PC-3 (cell line): ENCODE measurements around the gene ECHDC3. TPM values are rescaled to one million over a fixed set of nuclear protein-coding genes. Genes with fewer than 3 reads are reported as not detected.

Source experiments
- ATAC-seq: fragments of 200-7000 bp; cut with Tn5 transposase; 2 replicates; pipeline ENCODE4 v1.9.1; 2020; ENCODE audit warnings: mild to moderate bottlenecking, moderate library complexity
- BruUV-seq: library from RNA; stranded (reverse); fragments of 400-500 nt; replicated peaks from 2 replicates; lab custom pipeline; 2021; lab: Mats Ljungman, UMichigan
- CTCF ChIA-PET: fragments of 300-600 bp; sonication (Branson Sonifier 250); formaldehyde crosslinking; loops from one replicate; lab custom pipeline; 2022; ENCODE audit warnings: antibody characterized with exemption; lab: Charles Lee
- POLR2A ChIA-PET: fragments of 300-600 bp; sonication (Branson Sonifier 250); formaldehyde crosslinking; loops from one replicate; lab custom pipeline; 2022; ENCODE audit warnings: antibody characterized with exemption; ENCODE audit not compliant: unreplicated experiment; lab: Charles Lee
- DNase-seq: peaks from one replicate; pipeline ENCODE4 v3.0.0-alpha.2; 2015
- H2AFZ ChIP-seq: fragments of 300-600 bp; sonication (generic); 2 replicates; pipeline ENCODE4 v1.6.0; 2016; ENCODE audit warnings: antibody characterized with exemption, low read length
- H3F3A ChIP-seq: fragments of 300-600 bp; sonication (generic); one replicate; pipeline ENCODE4 v1.6.0; 2017; ENCODE audit warnings: antibody characterized with exemption, low read length, control low read depth, mild to moderate bottlenecking; ENCODE audit not compliant: unreplicated experiment
- H3K27ac ChIP-seq: fragments of 300-600 bp; sonication (generic); 2 replicates; pipeline ENCODE4 v1.5.1; 2016; ENCODE audit warnings: mild to moderate bottlenecking, low read length
- H3K27me3 ChIP-seq: fragments of 300-600 bp; sonication (generic); 2 replicates; pipeline ENCODE4 v1.6.1; 2016; ENCODE audit warnings: low read length, mixed read lengths
- H3K36me3 ChIP-seq: fragments of 300-600 bp; sonication (generic); 2 replicates; pipeline ENCODE4 v1.6.1; 2016; ENCODE audit warnings: low read depth, mixed run types, low read length, mixed read lengths
- H3K4me1 ChIP-seq: fragments of 300-600 bp; sonication (generic); 2 replicates; pipeline ENCODE4 v1.5.1; 2016; ENCODE audit warnings: low read length; ENCODE audit not compliant: insufficient read depth
- H3K4me2 ChIP-seq: fragments of 300-600 bp; sonication (generic); 2 replicates; pipeline ENCODE4 v1.6.0; 2016; ENCODE audit warnings: low read length
- H3K4me3 ChIP-seq: fragments of 300-600 bp; sonication (generic); 2 replicates; pipeline ENCODE4 v1.5.1; 2016; ENCODE audit warnings: mild to moderate bottlenecking, low read length, mixed read lengths
- H3K79me2 ChIP-seq: fragments of 300-600 bp; sonication (generic); 2 replicates; pipeline ENCODE4 v1.6.1; 2017; ENCODE audit warnings: low read length, mixed read lengths
- H3K9ac ChIP-seq: fragments of 300-600 bp; sonication (generic); 2 replicates; pipeline ENCODE4 v1.6.0; 2016; ENCODE audit warnings: mild to moderate bottlenecking, low read length
- H3K9me2 ChIP-seq: fragments of 300-600 bp; sonication (generic); replicated peaks from 2 replicates; pipeline ENCODE4 v1.6.1; 2016; ENCODE audit warnings: mixed run types, low read length, mixed read lengths
- H3K9me3 ChIP-seq: fragments of 300-600 bp; sonication (generic); 2 replicates; pipeline ENCODE4 v1.6.1; 2016; ENCODE audit warnings: low read length, mixed read lengths
- H4K20me1 ChIP-seq: fragments of 300-600 bp; sonication (generic); 2 replicates; pipeline ENCODE4 v1.6.1; 2016; ENCODE audit warnings: low read length, mixed read lengths
- EZH2 ChIP-seq: fragments of 300-600 bp; sonication (generic); IDR thresholded peaks from one replicate; pipeline ENCODE4 v1.6.1; 2017; ENCODE audit warnings: antibody characterized with exemption, mild to moderate bottlenecking, low read length; ENCODE audit not compliant: unreplicated experiment
- EZH2phosphoT487 ChIP-seq: fragments of 300-600 bp; sonication (generic); IDR thresholded peaks from 2 replicates; pipeline ENCODE4 v1.6.1; 2018; ENCODE audit warnings: mild to moderate bottlenecking, antibody characterized with exemption, low read length, borderline replicate concordance
- intact Hi-C: fragments of 100-400 bp; cut with micrococcal nuclease; formaldehyde crosslinking; loops from 2 replicates; pipeline ENCODE4 v1.9.0; 2023
- total RNA-seq: library from RNA; depleted of rRNA; stranded (reverse); fragments of >200 nt; gene quantifications from 2 replicates; pipeline ENCODE4 v1.2.3, GENCODE V29; 2014
- TF ChIP-seq, protein P1 (sequence below): fragments of 300-600 bp; sonication (generic); conservative IDR thresholded peaks from 2 replicates; pipeline ENCODE4 v1.5.1; 2017; ENCODE audit warnings: antibody characterized with exemption, low read depth, mild to moderate bottlenecking, low read length

Gene ECHDC3
- total RNA-seq, 1 experiment from 2014 or later: not detected

DNA sequence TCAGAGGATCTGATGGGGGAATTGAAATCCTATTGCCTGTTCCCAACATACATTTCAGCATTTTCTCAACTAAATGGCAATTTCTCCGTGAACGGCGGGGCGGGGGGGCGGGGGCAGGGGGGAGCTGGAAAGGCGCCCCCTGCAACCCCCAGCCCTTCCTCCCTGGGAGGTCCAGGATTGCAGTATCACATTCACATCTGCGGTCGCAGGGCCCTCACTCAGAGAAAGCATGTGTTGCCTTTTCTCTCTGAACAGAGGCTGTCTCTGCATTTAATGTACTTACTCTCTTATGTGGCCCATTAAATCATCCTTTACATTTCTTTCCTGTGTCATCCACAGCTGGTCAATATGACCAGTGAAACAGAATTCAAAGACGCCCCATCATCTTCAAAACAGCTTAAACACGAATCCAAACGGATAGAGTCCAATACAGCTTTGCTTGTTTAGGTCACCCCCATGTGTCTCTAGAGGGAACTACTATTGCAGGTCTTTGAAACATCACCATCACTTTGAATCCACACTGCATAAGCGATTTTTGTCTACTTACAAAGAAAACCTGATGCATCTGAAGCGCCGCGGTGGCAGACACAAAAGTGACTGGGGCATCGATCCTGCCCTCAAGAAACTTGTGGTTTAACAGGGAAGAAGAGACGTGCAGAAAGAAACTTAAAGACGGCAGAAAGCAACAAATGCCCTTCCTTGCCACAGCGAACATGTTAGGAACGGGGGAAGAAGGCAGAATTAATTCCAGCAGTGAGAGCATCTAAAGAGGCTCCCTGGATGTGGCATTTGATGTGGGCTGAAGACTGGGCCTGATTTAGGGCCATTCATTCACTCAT is 17.0 kb upstream of the ECHDC3 start:
- CTCF ChIA-PET: interaction anchor here (1.0 kb wide), 1 partner anchor 24 kb away, joined by 4 read pairs; no protein-coding TSS in a partner anchor
- no peak overlapping the region for H3K27ac ChIP-seq

DNA sequence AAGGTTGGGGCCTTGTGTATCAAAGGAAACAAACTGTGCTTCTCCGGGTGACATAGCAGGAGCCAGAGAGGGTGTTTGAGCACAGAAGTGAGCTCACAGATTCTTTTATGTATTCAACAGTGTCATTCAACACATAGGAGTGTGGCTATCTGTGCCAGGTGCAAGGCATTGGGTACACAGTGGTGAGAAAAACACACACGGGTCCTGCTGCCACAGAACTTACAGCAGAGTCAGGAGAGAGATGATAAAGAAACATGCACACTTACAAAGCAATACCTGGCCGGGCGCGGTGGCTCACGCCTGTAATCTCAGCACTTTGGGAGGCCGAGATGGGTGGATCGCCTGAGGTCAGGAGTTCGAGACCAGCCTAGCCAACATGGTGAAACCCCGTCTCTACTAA is 16.3 kb upstream of the ECHDC3 start:
- ChIA-PET CTCF (no interaction called here), POLR2A (no interaction called here)
- Histone ChIP-seq H3K9me2 (no peaks in the 10 kb centered on the region), H3K27me3 (no peaks in the 10 kb centered on the region), H3K36me3 (no peaks in the 10 kb centered on the region), H3K9ac (no peak overlapping the region), H3K4me3 (no peak overlapping the region), H3K9me3 (no peaks in the 10 kb centered on the region), H3K27ac (no peak overlapping the region), H4K20me1 (no peaks in the 10 kb centered on the region), H2AFZ (peak overlapping the region; percentile 68; the same call in 1 of the 2 replicates), H3K79me2 (no peaks in the 10 kb centered on the region), H3F3A (no peaks in the 10 kb centered on the region), H3K4me2 (no peak overlapping the region), H3K4me1 (no peaks in the 10 kb centered on the region; the same call in 1 of the 2 replicates)
- DNase-seq (no peak), ATAC-seq (no peak; the same call in 1 of the 2 replicates)
- intact Hi-C loops: loop anchor here (1.0 kb wide), 1 partner anchor 211 kb away; no protein-coding TSS in a partner anchor
- BruUV-seq: no TSS peak
- no peak for TF ChIP-seq EZH2phosphoT487
- TF ChIP-seq EZH2: no peak
- TF ChIP-seq, protein P1, sequence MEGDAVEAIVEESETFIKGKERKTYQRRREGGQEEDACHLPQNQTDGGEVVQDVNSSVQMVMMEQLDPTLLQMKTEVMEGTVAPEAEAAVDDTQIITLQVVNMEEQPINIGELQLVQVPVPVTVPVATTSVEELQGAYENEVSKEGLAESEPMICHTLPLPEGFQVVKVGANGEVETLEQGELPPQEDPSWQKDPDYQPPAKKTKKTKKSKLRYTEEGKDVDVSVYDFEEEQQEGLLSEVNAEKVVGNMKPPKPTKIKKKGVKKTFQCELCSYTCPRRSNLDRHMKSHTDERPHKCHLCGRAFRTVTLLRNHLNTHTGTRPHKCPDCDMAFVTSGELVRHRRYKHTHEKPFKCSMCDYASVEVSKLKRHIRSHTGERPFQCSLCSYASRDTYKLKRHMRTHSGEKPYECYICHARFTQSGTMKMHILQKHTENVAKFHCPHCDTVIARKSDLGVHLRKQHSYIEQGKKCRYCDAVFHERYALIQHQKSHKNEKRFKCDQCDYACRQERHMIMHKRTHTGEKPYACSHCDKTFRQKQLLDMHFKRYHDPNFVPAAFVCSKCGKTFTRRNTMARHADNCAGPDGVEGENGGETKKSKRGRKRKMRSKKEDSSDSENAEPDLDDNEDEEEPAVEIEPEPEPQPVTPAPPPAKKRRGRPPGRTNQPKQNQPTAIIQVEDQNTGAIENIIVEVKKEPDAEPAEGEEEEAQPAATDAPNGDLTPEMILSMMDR: no peak

More for the DNA sequence above, 17.0 kb upstream of the ECHDC3 start:
- H3F3A ChIP-seq: no peaks in the 10 kb centered on the region
- POLR2A ChIA-PET: interaction anchor here (0.6 kb wide), 1 partner anchor 115 kb away, joined by 5 read pairs; no protein-coding TSS in a partner anchor
- no TSS peak for BruUV-seq
- no peak overlapping the region for H3K4me3 ChIP-seq
- no peak overlapping the region for H3K9ac ChIP-seq
- no peaks in the 10 kb centered on the region for H4K20me1 ChIP-seq
- H3K4me2 ChIP-seq: peak overlapping the region; percentile 13; the same call in 1 of the 2 replicates
- peak; percentile 63 for DNase-seq
- no peaks in the 10 kb centered on the region for H3K27me3 ChIP-seq
- no peaks in the 10 kb centered on the region for H3K9me3 ChIP-seq
- TF ChIP-seq, protein P1: peak; percentile 72
- TF ChIP-seq EZH2phosphoT487 (no peak), EZH2 (no peak)
- peaks cover 2% of the 10 kb centered on the region for H3K4me1 ChIP-seq
- H3K9me2 ChIP-seq: no peaks in the 10 kb centered on the region
- intact Hi-C loops: loop anchor here (1.0 kb wide), 1 partner anchor 210 kb away; no protein-coding TSS in a partner anchor
- H3K36me3 ChIP-seq: no peaks in the 10 kb centered on the region
- H3K79me2 ChIP-seq: no peaks in the 10 kb centered on the region
- peak overlapping the region; percentile 68 for H2AFZ ChIP-seq
- peak; percentile 93 for ATAC-seq

DNA sequence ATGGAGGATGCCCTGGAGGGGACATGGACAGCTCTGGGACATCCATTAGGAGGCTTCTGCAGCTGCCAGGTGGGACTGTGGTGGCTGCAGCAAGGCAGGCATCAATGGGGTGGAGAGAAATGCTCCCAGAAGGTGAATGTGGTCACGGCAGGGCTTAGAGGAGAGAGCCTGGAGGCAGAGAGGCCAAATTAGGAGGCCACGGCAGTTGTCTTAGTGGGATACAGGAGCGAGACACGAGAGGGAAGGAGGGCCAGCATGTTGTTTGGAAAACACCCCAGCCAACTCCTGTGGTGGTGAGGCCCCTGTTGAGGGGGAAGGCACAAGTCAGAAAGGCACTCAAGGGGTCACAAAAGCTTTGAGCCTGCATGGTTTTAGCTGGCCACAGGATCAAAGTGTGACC is 14.6 kb upstream of the ECHDC3 start:
- intact Hi-C loops: no loop called here
- no TSS peak for BruUV-seq
- H3K4me1 ChIP-seq: no peaks in the 10 kb centered on the region; the same call in 1 of the 2 replicates
- no peak for ATAC-seq
- CTCF ChIA-PET: no interaction called here
- no peaks in the 10 kb centered on the region for H3K27me3 ChIP-seq
- no peak overlapping the region for H2AFZ ChIP-seq
- H3K36me3 ChIP-seq: no peaks in the 10 kb centered on the region
- no peak for DNase-seq
- H3K9me3 ChIP-seq: no peaks in the 10 kb centered on the region
- no peak overlapping the region for H3K27ac ChIP-seq
- H3K9me2 ChIP-seq: no peaks in the 10 kb centered on the region
- no peak overlapping the region for H3K4me3 ChIP-seq
- no peaks in the 10 kb centered on the region for H3F3A ChIP-seq
- TF ChIP-seq EZH2phosphoT487 (no peak), EZH2 (no peak)
- TF ChIP-seq, protein P1: no peak
- H3K4me2 ChIP-seq: no peak overlapping the region
- H3K9ac ChIP-seq: no peak overlapping the region
- POLR2A ChIA-PET: no interaction called here
- no peaks in the 10 kb centered on the region for H3K79me2 ChIP-seq
- no peaks in the 10 kb centered on the region for H4K20me1 ChIP-seq
